Stomach (tissue), 9 donors: ENCODE results near the gene CIAO2B. TPM values are rescaled to one million over a fixed set of nuclear protein-coding genes. Genes with fewer than 3 reads are reported as not detected.
"Not testable (repeated sequence)": the region's sequence is repeated elsewhere in the genome, so short reads cannot be mapped to it uniquely, and the experiment has no call there.

Experiments used
- DNase-seq, 2 donors: peaks; one replicate each; pipeline versions ENCODE4 v3.0.0 to v3.0.0-alpha.2; 2013 to 2019
- H3K27ac ChIP-seq, 5 donors: fragments of 200-600 bp in 4 of 5; sonication (generic) in 4 of 5; one replicate each; pipeline ENCODE4 v1.5.1; 2013 to 2019; ENCODE audit warnings: mild to moderate bottlenecking in 1 of 5, moderate library complexity in 1 of 5
- H3K27me3 ChIP-seq, 3 donors: fragments of 200-600 bp; sonication (generic); one replicate each; pipeline ENCODE4 v1.5.1; 2017 to 2019; ENCODE audit warnings: mixed run types in 1 of 3
- H3K36me3 ChIP-seq, 4 donors: fragments of 200-600 bp; sonication (generic); 1 replicate in 3 of 4; 2 replicates in 1 of 4; pipeline ENCODE4 v1.5.1; 2016 to 2019
- H3K4me1 ChIP-seq, 4 donors: fragments of 200-600 bp; sonication (generic); one replicate each; pipeline ENCODE4 v1.5.1; 2016 to 2019
- H3K4me3 ChIP-seq, 4 donors: fragments of 200-600 bp; sonication (generic) in 3 of 4; one replicate each; pipeline ENCODE4 v1.5.1; 2016 to 2019; ENCODE audit warnings: mild to moderate bottlenecking in 1 of 4
- H3K9me3 ChIP-seq, 4 donors: fragments of 200-600 bp; sonication (generic); one replicate each; pipeline ENCODE4 v1.5.1; 2016 to 2019
- CTCF ChIP-seq, 7 experiments: fragments of 450-650 bp in 4 of 7; fragments of 200-600 bp in 3 of 7; sonication (generic) in 3 of 7; IDR thresholded peaks; one replicate each; pipeline ENCODE4 v1.5.1; 2016 to 2019; ENCODE audit warnings: antibody characterized with exemption in 7 of 7, control low read depth in 2 of 7, mild to moderate bottlenecking in 1 of 7
- EP300 ChIP-seq: sonication (generic); formaldehyde crosslinking; IDR thresholded peaks from one replicate; pipeline ENCODE4 v1.6.1; 2017; ENCODE audit warnings: antibody characterized with exemption
- POLR2A ChIP-seq, 4 donors: fragments of 450-650 bp; IDR thresholded peaks; one replicate each; pipeline ENCODE4 v1.6.1; 2016; ENCODE audit warnings: antibody characterized with exemption in 4 of 4, control low read depth in 2 of 4, mild to moderate bottlenecking in 1 of 4, moderate library complexity in 1 of 4
- POLR2AphosphoS5 ChIP-seq, 3 donors: sonication (generic); formaldehyde crosslinking; IDR thresholded peaks; one replicate each; pipeline ENCODE4 v1.6.1; 2016; ENCODE audit warnings: antibody characterized with exemption in 3 of 3
- WGBS, 5 donors: extraction: QIAGEN DNeasy Blood & Tissue Kit in 3 of 5; methylation state at CpG; one replicate each; pipeline versions ENCODE4 v1.1.5 to v1.1.7; 2013 to 2018; 5-methylcytosine and 5-hydroxymethylcytosine counted together
- intact Hi-C: fragments of 100-400 bp; cut with DNase I; formaldehyde crosslinking; loops from one replicate; pipeline ENCODE4 v1.15.1; 2023; ENCODE audit warnings: low total_unique reads
- polyA plus RNA-seq, 3 donors: library from polyadenylated mRNA; stranded (reverse); fragments of 200-250 nt; gene quantifications; one replicate each; pipeline ENCODE4 v1.2.3, GENCODE V29; 2013
- total RNA-seq, 5 donors: library from RNA; depleted of rRNA; stranded (reverse); fragments of >200 nt; gene quantifications; one replicate each; pipeline versions ENCODE4 v1.1.0 to v1.2.3, GENCODE V29; 2014 to 2016
- donor health status: healthy with polysubstance abuse.
- donor health status: Bipolar disorder and iron deficiency.
- donor health status: healthy.

CIAO2B gene
- total and polyA plus RNA-seq, 8 donors = 4.3 to 176 (median 76.1) TPM

- no peak overlapping the region for H3K4me3 ChIP-seq
- intact Hi-C loops = no loop called here
- DNase-seq = no peak
- TF ChIP-seq CTCF (IDR thresholded peaks at IDR 0.05) (no peak), POLR2AphosphoS5 (IDR thresholded peaks at IDR 0.05) (no peak), POLR2A (IDR thresholded peaks at IDR 0.05) (no peak), EP300 (no peak)
- no peaks in the 10 kb centered on the region for H3K9me3 ChIP-seq
- H3K27ac ChIP-seq = no peak overlapping the region
- 86 to 90% (median 90%) methylated on average over 10 of the region's 10 CpGs for WGBS, 5 donors
- H3K36me3 ChIP-seq = peaks cover 30 to 58% (median 55%) of the 10 kb centered on the region in 4 donors
- peaks cover 26 to 46% (median 39%) of the 10 kb centered on the region in 4 donors for H3K4me1 ChIP-seq
- H3K27me3 ChIP-seq = no peaks in the 10 kb centered on the region
Measured at GRCh38 chr16:66937725-66938337, 3.6 kb upstream of the CIAO2B start.

- no peaks in the 10 kb centered on the region for H3K27me3 ChIP-seq
- H3K9me3 ChIP-seq = no peaks in the 10 kb centered on the region
- no peak for DNase-seq
- peak overlapping the region in 1 of 4 donors; percentile 89 for H3K4me3 ChIP-seq
- H3K4me1 ChIP-seq = peaks cover 29 to 54% (median 48%) of the 10 kb centered on the region in 4 donors
- TF ChIP-seq POLR2AphosphoS5 (IDR thresholded peaks at IDR 0.05) = no peak
- no peak for TF ChIP-seq CTCF (IDR thresholded peaks at IDR 0.05)
- no peak for TF ChIP-seq POLR2A (IDR thresholded peaks at IDR 0.05)
- TF ChIP-seq EP300 = no peak
- peaks cover 25 to 57% (median 54%) of the 10 kb centered on the region in 4 donors for H3K36me3 ChIP-seq
- 79 to 93% (median 91%) methylated on average over 4 of the region's 4 CpGs for WGBS, 5 donors
- intact Hi-C loops = no loop called here
- H3K27ac ChIP-seq = peak overlapping the region in 1 of 5 donors; percentile 91
Measured at GRCh38 chr16:66936889-66937554, 2.8 kb upstream of the CIAO2B start.

GRCh38 chr16:66936462-66936861 is 2.3 kb upstream of the CIAO2B start:
- Histone ChIP-seq H3K27me3 (no peaks in the 10 kb centered on the region), H3K9me3 (no peaks in the 10 kb centered on the region), H3K27ac (peak overlapping the region in 3 of 5 donors; percentile 91 to 95 (median 94)), H3K4me3 (peak overlapping the region in 2 of 4 donors; percentile 89 to 94), H3K4me1 (peaks cover 29 to 57% (median 51%) of the 10 kb centered on the region in 4 donors), H3K36me3 (peaks cover 20 to 56% (median 51%) of the 10 kb centered on the region in 4 donors)
- intact Hi-C loops = no loop called here
- DNase-seq = peak in 1 of 2 donors; percentile 37
- 45 to 68% (median 55%) methylated on average over 6 of the region's 6 CpGs for WGBS, 5 donors
- no peak for TF ChIP-seq EP300
- no peak for TF ChIP-seq POLR2AphosphoS5 (IDR thresholded peaks at IDR 0.05)
- no peak for TF ChIP-seq CTCF (IDR thresholded peaks at IDR 0.05)
- no peak for TF ChIP-seq POLR2A (IDR thresholded peaks at IDR 0.05)

DNA sequence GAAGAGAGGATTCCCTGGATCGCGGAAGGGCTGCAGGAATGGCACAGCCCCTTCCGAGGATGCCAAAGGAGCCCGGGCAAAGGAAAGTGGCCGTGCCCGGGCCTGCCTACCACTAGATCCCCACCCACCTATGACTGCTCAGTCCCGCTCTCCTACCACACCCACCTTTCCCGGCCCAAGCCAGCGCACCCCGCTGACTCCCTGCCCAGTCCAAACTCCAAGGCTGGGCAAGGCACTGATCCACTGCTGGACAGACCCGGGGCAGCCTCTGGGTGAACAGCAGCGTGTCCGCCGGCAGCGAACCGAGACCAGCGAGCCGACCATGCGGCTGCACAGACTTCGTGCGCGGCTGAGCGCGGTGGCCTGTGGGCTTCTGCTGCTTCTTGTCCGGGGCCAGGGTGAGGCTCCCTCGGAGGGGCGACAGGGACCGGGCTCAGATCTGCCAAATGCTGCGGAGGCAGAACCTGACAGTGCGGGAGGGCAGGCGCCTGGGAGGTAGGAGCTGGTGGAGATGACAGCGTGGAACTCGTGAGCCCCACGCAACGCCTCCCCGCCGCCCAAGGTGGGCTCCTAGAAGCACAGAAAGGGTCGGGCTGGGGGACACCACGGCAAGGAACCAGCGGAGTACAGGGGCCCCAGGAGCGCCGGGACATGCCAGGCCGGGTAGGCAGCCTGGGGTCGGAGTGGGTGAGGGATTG is 1.3 kb upstream of the CIAO2B start, which contains the start of gene CES2:
Gene CES2 (plus strand): TSS at position 203 of the 698 bp plus-strand sequence. CDS start 120 bp downstream, at position 323.
- Histone ChIP-seq H3K4me3 (peak within 1 kb of the TSS; percentile 89 to 97 (median 92)), H3K27ac (peak within 1 kb of the TSS; percentile 88 to 95 (median 94)), H3K9me3 (no peaks in the 10 kb centered on the region), H3K4me1 (peaks cover 29 to 58% (median 53%) of the 10 kb centered on the region in 4 donors), H3K27me3 (no peaks in the 10 kb centered on the region), H3K36me3 (peaks cover 10 to 50% (median 43%) of the 10 kb centered on the region in 4 donors)
- intact Hi-C loops = no loop called here
- no peak for TF ChIP-seq CTCF (IDR thresholded peaks at IDR 0.05)
- TF ChIP-seq EP300 = no peak
- peak in 2 of 3 donors; percentile 69 to 79 for TF ChIP-seq POLR2AphosphoS5 (IDR thresholded peaks at IDR 0.05)
- WGBS, 5 donors = 21 to 46% (median 30%) methylated on average over 19 to 44 of the region's 44 CpGs
- DNase-seq = peak; percentile 86 to 88

DNA sequence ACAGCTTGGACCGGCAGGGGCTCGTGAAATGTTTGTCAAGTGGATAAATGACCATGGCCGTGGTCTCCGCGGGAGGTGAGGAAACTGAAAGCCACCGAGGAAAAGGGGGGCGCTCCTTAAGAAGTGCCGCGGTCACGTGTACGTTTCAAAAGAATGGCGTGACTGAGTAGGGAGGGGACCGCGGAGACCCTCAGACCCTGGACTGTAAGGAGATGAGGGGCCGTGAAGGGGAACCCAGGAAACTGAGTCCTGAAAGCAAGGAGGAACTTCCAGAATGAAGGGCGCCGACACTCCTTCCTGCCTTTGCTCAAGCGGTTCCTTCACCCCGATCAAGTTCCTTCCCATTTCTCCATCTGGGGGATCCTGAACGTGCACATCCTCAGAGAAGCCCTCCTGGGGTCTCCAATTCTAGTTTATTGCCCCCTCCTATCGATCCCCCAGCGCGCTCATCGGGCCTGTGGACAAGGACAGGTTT is 674 bp upstream of the CIAO2B start:
- H3K36me3 ChIP-seq = peaks cover 4 to 44% (median 37%) of the 10 kb centered on the region in 4 donors
- intact Hi-C loops, H3K27me3 ChIP-seq, H3K9me3 ChIP-seq, DNase-seq: not testable (repeated sequence)
- peak overlapping the region; percentile 88 to 95 (median 94) for H3K27ac ChIP-seq
- peaks cover 29 to 64% (median 53%) of the 10 kb centered on the region in 4 donors for H3K4me1 ChIP-seq
- H3K4me3 ChIP-seq = peak overlapping the region; percentile 89 to 97 (median 92)
- WGBS, 5 donors = 1 to 3% (median 2%) methylated on average over 16 to 24 of the region's 24 CpGs
